MM.1S (cell line): ENCODE results near the gene ENTPD2.

Experiments used
- DNase-seq: peaks from one replicate; pipeline ENCODE4 v3.0.0-alpha.2; 2015
- H2AFZ ChIP-seq: fragments of 300-600 bp; sonication (generic); 2 replicates; pipeline ENCODE4 v1.6.0; 2016; ENCODE audit warnings: antibody characterized with exemption, low read length
- H3F3A ChIP-seq: fragments of 300-600 bp; sonication (generic); 2 replicates; pipeline ENCODE4 v1.6.1; 2016; ENCODE audit warnings: mild to moderate bottlenecking, antibody characterized with exemption, low read length, moderate library complexity, mixed read lengths; ENCODE audit not compliant: insufficient read depth
- H3K27ac ChIP-seq: fragments of 300-600 bp; sonication (generic); 2 replicates; pipeline ENCODE4 v1.5.1; 2016; ENCODE audit warnings: mild to moderate bottlenecking, low read length
- H3K27me3 ChIP-seq: fragments of 300-600 bp; sonication (generic); replicated peaks from 2 replicates; pipeline ENCODE4 v1.6.0; 2016; ENCODE audit warnings: low read length; ENCODE audit not compliant: insufficient read depth
- H3K36me3 ChIP-seq: fragments of 300-600 bp; sonication (generic); replicated peaks from 2 replicates; pipeline ENCODE4 v1.6.1; 2016; ENCODE audit warnings: mild to moderate bottlenecking, low read length, mixed read lengths; ENCODE audit not compliant: insufficient read depth
- H3K4me1 ChIP-seq: fragments of 300-600 bp; sonication (generic); 2 replicates; pipeline ENCODE4 v1.6.1; 2016; ENCODE audit warnings: low read length, mixed read lengths
- H3K4me2 ChIP-seq: fragments of 300-600 bp; sonication (generic); 2 replicates; pipeline ENCODE4 v1.6.0; 2016; ENCODE audit warnings: low read depth, low read length
- H3K4me3 ChIP-seq: fragments of 300-600 bp; sonication (generic); 2 replicates; pipeline ENCODE4 v1.5.1; 2016; ENCODE audit warnings: low read length, mixed read lengths
- H3K79me2 ChIP-seq: fragments of 300-600 bp; sonication (generic); 2 replicates; pipeline ENCODE4 v1.6.1; 2016; ENCODE audit warnings: mixed run types, low read length, mixed read lengths
- H3K9ac ChIP-seq: fragments of 300-600 bp; sonication (generic); 2 replicates; pipeline ENCODE4 v1.6.1; 2016; ENCODE audit warnings: low read length, mixed read lengths
- H3K9me2 ChIP-seq: fragments of 300-600 bp; sonication (generic); replicated peaks from 2 replicates; pipeline ENCODE4 v1.6.1; 2016; ENCODE audit warnings: mild to moderate bottlenecking, low read length, mixed read lengths; ENCODE audit not compliant: insufficient read depth
- H3K9me3 ChIP-seq: fragments of 300-600 bp; sonication (generic); replicated peaks from 2 replicates; pipeline ENCODE4 v1.6.1; 2016; ENCODE audit warnings: mild to moderate bottlenecking, low read length, mixed read lengths; ENCODE audit not compliant: insufficient read depth
- H4K20me1 ChIP-seq: fragments of 300-600 bp; sonication (generic); 2 replicates; pipeline ENCODE4 v1.6.1; 2016; ENCODE audit warnings: mild to moderate bottlenecking, low read length, moderate library complexity, mixed read lengths; ENCODE audit not compliant: insufficient read depth
- CTCF ChIP-seq: fragments of 300-600 bp; sonication (generic); IDR thresholded peaks from 2 replicates; pipeline ENCODE4 v1.5.1; 2016; ENCODE audit warnings: antibody characterized with exemption, low read length, mixed read lengths
- EZH2 ChIP-seq: fragments of 300-600 bp; sonication (generic); optimal IDR thresholded peaks from 2 replicates; pipeline ENCODE3; 2017; ENCODE audit warnings: low read depth, mild to moderate bottlenecking, antibody characterized with exemption, low read length, mixed read lengths
- EZH2phosphoT487 ChIP-seq: fragments of 300-600 bp; sonication (generic); IDR thresholded peaks from 2 replicates; pipeline ENCODE4 v1.6.1; 2018; ENCODE audit warnings: antibody characterized with exemption, low read length

Gene ENTPD2

DNA sequence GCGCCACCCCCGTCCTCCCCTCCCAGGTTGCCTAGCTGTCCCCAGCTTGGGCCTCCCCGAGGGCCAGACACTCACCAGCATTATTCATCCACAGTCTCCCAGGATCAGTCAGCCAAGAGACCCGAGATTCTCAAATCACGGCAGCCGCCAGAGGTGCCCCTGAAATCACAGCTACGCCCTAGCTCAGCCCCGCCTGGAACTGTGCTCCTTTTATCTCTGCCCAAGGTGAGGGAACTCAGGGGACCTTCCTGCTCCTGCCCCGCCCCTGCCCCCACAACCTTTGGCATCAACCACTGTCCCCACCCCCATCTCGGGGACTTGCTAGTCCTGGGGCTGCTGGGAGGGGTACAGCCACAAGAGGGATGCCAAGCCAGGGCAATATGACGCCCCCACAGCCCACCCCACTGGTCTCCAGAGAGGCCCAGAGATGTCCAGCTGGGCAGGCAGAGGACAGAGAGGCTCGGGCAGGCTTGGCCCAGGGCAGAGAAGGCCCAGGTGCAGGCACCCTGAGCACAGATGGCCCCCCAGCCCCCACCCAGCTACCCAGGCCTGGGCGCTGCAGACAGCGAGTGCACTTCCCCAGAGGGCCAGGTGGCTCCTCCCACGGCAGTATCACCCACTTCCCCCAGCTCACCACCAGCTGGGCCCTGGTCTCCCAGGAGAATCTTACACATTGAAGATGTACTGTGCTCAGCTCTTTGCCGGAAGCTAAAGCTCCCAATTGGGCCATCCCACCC lies 21.8 kb downstream of the ENTPD2 start, which contains the start of gene FUT7:
FUT7 (minus strand) TSS at position 185 of the 737 bp plus-strand sequence; CDS start at position 88, 97 bp downstream.
- Histone ChIP-seq H2AFZ (no peak within 1 kb of the TSS), H3K9me2 (no peaks in the 10 kb centered on the region), H3K4me1 (peaks cover 8% of the 10 kb centered on the region), H3K79me2 (no peaks in the 10 kb centered on the region), H3F3A (peaks cover 5% of the 10 kb centered on the region), H3K27ac (no peak within 1 kb of the TSS), H3K4me2 (no peak within 1 kb of the TSS), H3K9me3 (no peaks in the 10 kb centered on the region), H3K9ac (no peak within 1 kb of the TSS), H3K36me3 (no peaks in the 10 kb centered on the region), H3K4me3 (no peak within 1 kb of the TSS), H4K20me1 (no peaks in the 10 kb centered on the region), H3K27me3 (peaks cover 68% of the 10 kb centered on the region)
- no peak for DNase-seq
- TF ChIP-seq EZH2phosphoT487 (no peak), EZH2 (no peak)

DNA sequence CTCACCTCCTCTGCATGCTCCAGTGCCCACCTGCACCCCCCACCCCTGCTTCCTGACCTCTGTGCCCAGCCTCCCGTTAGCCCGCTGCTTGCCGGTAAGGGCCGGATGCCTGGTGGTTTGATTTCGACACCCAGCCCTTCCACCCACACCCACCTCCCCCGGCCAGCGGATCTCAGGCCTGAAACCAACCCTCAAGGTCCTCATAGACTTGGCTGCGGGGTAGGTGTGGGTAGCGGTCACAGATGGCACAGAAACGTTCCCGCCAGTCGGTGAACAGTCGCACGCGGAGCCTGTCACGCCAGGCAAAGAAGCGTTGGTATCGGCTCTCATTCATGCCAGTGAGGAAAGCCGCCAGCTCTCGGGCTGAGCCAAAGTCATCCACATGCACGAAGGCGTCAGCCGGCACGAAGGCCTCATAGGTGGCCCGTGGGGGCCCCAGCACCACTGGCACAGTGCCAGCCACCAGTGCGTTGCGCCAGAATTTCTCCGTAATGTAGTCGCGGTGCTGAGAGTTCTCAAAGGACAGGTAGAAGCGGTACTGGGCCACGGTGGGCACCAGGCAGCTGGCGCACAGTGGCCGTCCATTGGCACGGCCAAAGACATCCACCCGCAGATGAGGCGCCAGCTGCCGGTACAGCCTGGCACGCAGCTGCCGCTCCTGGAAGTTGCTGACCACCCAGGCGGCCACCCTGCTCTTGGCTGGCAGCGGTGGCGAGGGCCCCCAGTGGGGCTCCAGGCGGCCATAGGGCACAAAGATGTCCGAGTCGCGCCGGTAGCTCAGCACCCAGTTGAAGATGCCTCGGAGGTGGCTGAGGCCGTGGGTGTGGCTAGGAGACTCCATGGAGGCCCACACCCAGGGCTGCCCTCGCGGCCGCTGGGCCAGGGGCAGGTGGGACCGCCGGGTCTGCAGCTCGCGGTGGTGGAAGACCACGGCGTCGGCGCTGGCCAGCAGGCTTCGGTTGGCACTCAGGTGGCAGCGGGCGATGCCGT lies 23.0 kb downstream of the ENTPD2 start:
- peaks cover 70% of the 10 kb centered on the region for H3K27me3 ChIP-seq
- TF ChIP-seq EZH2phosphoT487: no peak
- TF ChIP-seq EZH2: no peak
- TF ChIP-seq CTCF: no peak
- H3K27ac ChIP-seq: no peak overlapping the region
- no peaks in the 10 kb centered on the region for H3K9me2 ChIP-seq
- H3F3A ChIP-seq: peaks cover 5% of the 10 kb centered on the region
- no peak overlapping the region for H2AFZ ChIP-seq
- no peaks in the 10 kb centered on the region for H4K20me1 ChIP-seq
- no peaks in the 10 kb centered on the region for H3K79me2 ChIP-seq
- no peaks in the 10 kb centered on the region for H3K36me3 ChIP-seq
- no peak overlapping the region for H3K9ac ChIP-seq
- H3K4me2 ChIP-seq: no peak overlapping the region
- no peaks in the 10 kb centered on the region for H3K9me3 ChIP-seq
- peaks cover 12% of the 10 kb centered on the region for H3K4me1 ChIP-seq
- H3K4me3 ChIP-seq: no peak overlapping the region
- no peak for DNase-seq

DNA sequence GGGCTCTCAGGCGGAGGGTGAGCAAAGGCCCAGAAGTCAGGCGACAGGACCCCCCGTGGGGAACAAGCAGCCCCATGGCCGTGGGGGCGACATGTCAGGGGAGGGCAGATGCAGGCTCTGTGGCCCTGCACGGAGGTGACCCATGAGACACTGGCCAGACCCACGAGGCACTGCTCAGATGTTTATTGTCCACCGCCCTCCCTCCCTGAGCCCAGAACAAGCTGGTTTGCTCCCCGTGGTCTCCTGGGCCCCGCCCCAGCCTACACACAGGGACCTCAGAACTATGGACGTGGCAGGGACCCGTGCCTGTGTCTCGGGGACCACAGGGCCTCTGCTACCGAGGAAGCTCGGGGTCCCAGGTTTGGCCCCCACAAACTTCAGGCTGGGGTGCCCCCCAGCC lies 23.9 kb downstream of the ENTPD2 start:
- DNase-seq: no peak
- H3K9me3 ChIP-seq: no peaks in the 10 kb centered on the region
- no peak overlapping the region for H2AFZ ChIP-seq
- no peak overlapping the region for H3K4me2 ChIP-seq
- peaks cover 75% of the 10 kb centered on the region for H3K27me3 ChIP-seq
- H3K9me2 ChIP-seq: no peaks in the 10 kb centered on the region
- H3K4me3 ChIP-seq: no peak overlapping the region
- TF ChIP-seq EZH2phosphoT487 (no peak), EZH2 (no peak), CTCF (no peak)
- H3F3A ChIP-seq: peaks cover 5% of the 10 kb centered on the region
- H3K9ac ChIP-seq: no peak overlapping the region
- H3K4me1 ChIP-seq: peaks cover 12% of the 10 kb centered on the region
- H3K27ac ChIP-seq: no peak overlapping the region
- H3K36me3 ChIP-seq: no peaks in the 10 kb centered on the region
- no peaks in the 10 kb centered on the region for H3K79me2 ChIP-seq
- H4K20me1 ChIP-seq: no peaks in the 10 kb centered on the region
